Stromal cell of bone marrow (primary cell): ENCODE data around the gene CALHM2.
"Not testable (repeated sequence)": the region's sequence is repeated elsewhere in the genome, so short reads cannot be mapped to it uniquely, and the experiment has no call there.

Source experiments
- DNase-seq: peaks from one replicate; pipeline ENCODE4 v3.0.0-alpha.2; 2012; ENCODE audit warnings: low read depth

Gene CALHM2

GRCh38 chr10:103451831-103452505 is at the start of gene CALHM2:
CALHM2 (minus strand) TSS chr10:103452370; CDS start chr10:103449941, 2,429 bp downstream.
- no peak for DNase-seq

- no peak for DNase-seq
Observed at GRCh38 chr10:103501186-103501585, 49.0 kb upstream of the CALHM2 start.

GRCh38 chr10:103500481-103500880 is 48.3 kb upstream of the CALHM2 start:
- DNase-seq = no peak

- DNase-seq = no peak
Observed at GRCh38 chr10:103499881-103500280, 47.7 kb upstream of the CALHM2 start.

- no peak for DNase-seq
Observed at GRCh38 chr10:103498936-103499638, 46.9 kb upstream of the CALHM2 start.

GRCh38 chr10:103497161-103497915 is 45.2 kb upstream of the CALHM2 start:
- no peak for DNase-seq

- no peak for DNase-seq
Observed at GRCh38 chr10:103495321-103495720, 43.2 kb upstream of the CALHM2 start.

GRCh38 chr10:103493916-103494877 is 42.0 kb upstream of the CALHM2 start:
- no peak for DNase-seq

- DNase-seq = no peak
Observed at GRCh38 chr10:103493362-103493915, 41.3 kb upstream of the CALHM2 start, which contains the start of gene NEURL1. NEURL1 (plus strand) TSS chr10:103493705; CDS start chr10:103494388, 683 bp downstream.

GRCh38 chr10:103492655-103493261 is 40.6 kb upstream of the CALHM2 start:
- DNase-seq = no peak

GRCh38 chr10:103491729-103492364 is 39.7 kb upstream of the CALHM2 start:
- peak; percentile 33 for DNase-seq

- no peak for DNase-seq
Observed at GRCh38 chr10:103490986-103491314, 38.8 kb upstream of the CALHM2 start.

- no peak for DNase-seq
Observed at GRCh38 chr10:103487410-103487708, 35.2 kb upstream of the CALHM2 start.

GRCh38 chr10:103486635-103487409 is 34.7 kb upstream of the CALHM2 start:
- not testable (repeated sequence) for DNase-seq

- DNase-seq = peak; percentile 64
Observed at GRCh38 chr10:103481974-103482531, 29.9 kb upstream of the CALHM2 start.

GRCh38 chr10:103480521-103480920 is 28.4 kb upstream of the CALHM2 start:
- DNase-seq = no peak

- no peak for DNase-seq
Observed at GRCh38 chr10:103479135-103479534, 27.0 kb upstream of the CALHM2 start, which contains the start of gene CALHM3. CALHM3 (minus strand) TSS chr10:103479240; CDS start chr10:103479032, 208 bp downstream.

- no peak for DNase-seq
Observed at GRCh38 chr10:103478671-103479070, 26.5 kb upstream of the CALHM2 start.

GRCh38 chr10:103476046-103476768 is 24.0 kb upstream of the CALHM2 start:
- DNase-seq = no peak
